ENCODE measurements around the gene CDK2. TPM values are rescaled to one million over a fixed set of nuclear protein-coding genes. Genes with fewer than 3 reads are reported as not detected.
"Not testable (repeated sequence)": the region's sequence is repeated elsewhere in the genome, so short reads cannot be mapped to it uniquely, and the experiment has no call there.

The CDK2 gene
- polyA plus RNA-seq, 1 of the 3 experiments (the other 2 are of a cell fraction): 43.3 TPM

DNA sequence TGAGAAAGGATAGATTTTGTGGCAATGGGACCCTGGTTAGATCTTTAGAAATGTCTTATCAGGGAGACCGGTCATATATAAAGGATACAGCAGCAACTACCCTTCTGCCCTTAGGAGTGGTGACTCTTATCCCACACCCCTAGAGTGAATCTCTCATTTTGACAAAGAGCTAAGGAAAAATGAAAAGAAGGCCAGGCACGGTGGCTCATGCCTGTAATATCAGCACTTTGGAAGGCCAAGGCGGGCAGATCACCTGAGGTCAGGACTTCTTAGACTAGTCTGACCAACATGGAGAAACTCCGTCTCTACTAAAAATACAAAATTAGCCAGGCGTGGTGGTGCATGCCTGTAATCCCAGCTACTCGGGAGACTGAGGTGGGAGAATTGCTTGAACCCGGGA, 19.3 kb downstream of the CDK2 start:
- not testable (repeated sequence) for H3K4me1 ChIP-seq (ENCODE audit: control insufficient read depth in 1 of 2, insufficient read depth in 2 of 2, low read depth in 1 of 2, low read length in 1 of 2); H4K20me1 ChIP-seq (ENCODE audit: insufficient read depth); H3K27ac ChIP-seq (ENCODE audit: low read depth in 2 of 2, low read length in 1 of 2); H3F3A ChIP-seq (replicated peaks; ENCODE audit: insufficient read depth); H3K9me2 ChIP-seq; H3K4me2 ChIP-seq; H3K4me3 ChIP-seq (ENCODE audit: low read depth in 2 of 2, low read length in 1 of 2); H2AFZ ChIP-seq (ENCODE audit: low read depth); H3K27me3 ChIP-seq (ENCODE audit: insufficient read depth); H3K9me3 ChIP-seq; H3K9ac ChIP-seq; DNase-seq
- Histone ChIP-seq H3K79me2 (ENCODE audit: insufficient read depth) (peaks cover 22% of the 10 kb centered on the region; the same call in 1 of the 2 replicates), H3K36me3 (replicated peaks in 1 of 2; ENCODE audit: control insufficient read depth in 1 of 2, insufficient read depth in 2 of 2, low read length in 1 of 2) (peaks cover 27 to 65% of the 10 kb centered on the region in 2 experiments)
- WGBS (ENCODE audit: low lambda C conversion rate): 96% methylated on average over 7 of the region's 7 CpGs
- POLR2A ChIA-PET: interaction anchor here (0.8 kb wide), 1 partner anchor 8 kb away, joined by 3 read pairs; no protein-coding TSS in a partner anchor
- CTCF ChIA-PET: interaction anchor here (0.5 to 7.0 kb wide), 6 partner anchors 9 to 61 kb away, joined by 3 to 50 read pairs (median 4); no protein-coding TSS in a partner anchor

DNA sequence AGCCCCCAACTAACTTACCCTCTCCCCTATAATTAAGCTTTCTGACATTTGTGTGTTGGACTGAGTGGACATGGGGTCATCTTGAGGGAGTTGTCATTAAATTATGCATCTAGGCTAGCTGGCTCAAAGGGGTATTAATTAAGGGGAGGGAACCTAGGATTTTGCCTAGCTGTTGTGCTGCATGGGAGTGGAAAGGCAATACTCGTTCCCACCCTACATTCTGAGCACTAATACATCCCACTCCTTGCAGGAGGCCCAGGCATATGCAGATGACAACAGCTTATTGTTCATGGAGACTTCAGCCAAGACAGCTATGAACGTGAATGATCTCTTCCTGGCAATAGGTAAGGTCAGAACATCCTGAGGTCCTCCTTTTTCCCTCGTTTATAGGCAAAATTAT, 24.5 kb downstream of the CDK2 start:
- Histone ChIP-seq H3K36me3 (replicated peaks in 1 of 2; ENCODE audit: control insufficient read depth in 1 of 2, insufficient read depth in 2 of 2, low read length in 1 of 2) (peaks cover 50 to 52% of the 10 kb centered on the region in 2 experiments), H3K79me2 (ENCODE audit: insufficient read depth) (no peaks in the 10 kb centered on the region), H3K4me3 (ENCODE audit: low read depth in 2 of 2, low read length in 1 of 2) (no peak overlapping the region), H3K4me2 (no peak overlapping the region), H3K9ac (no peak overlapping the region), H2AFZ (ENCODE audit: low read depth) (no peak overlapping the region), H3K9me2 (no peaks in the 10 kb centered on the region), H3K4me1 (ENCODE audit: control insufficient read depth in 1 of 2, insufficient read depth in 2 of 2, low read depth in 1 of 2, low read length in 1 of 2) (no peaks in the 10 kb centered on the region), H4K20me1 (ENCODE audit: insufficient read depth) (no peaks in the 10 kb centered on the region), H3K27me3 (ENCODE audit: insufficient read depth) (no peaks in the 10 kb centered on the region), H3F3A (replicated peaks; ENCODE audit: insufficient read depth) (peaks cover 19% of the 10 kb centered on the region), H3K9me3 (no peaks in the 10 kb centered on the region), H3K27ac (ENCODE audit: low read depth in 2 of 2, low read length in 1 of 2) (no peak overlapping the region)
- DNase-seq: no peak
- POLR2A ChIA-PET: interaction anchor here (1.0 kb wide), 1 partner anchor 30 kb away, joined by 3 read pairs; the partner anchor contains the start of gene IKZF4
- TF ChIP-seq RCOR1 (IDR thresholded peaks at IDR 0.05; ENCODE audit: low read length) (no peak), NRF1 (IDR thresholded peaks at IDR 0.05; ENCODE audit: low read depth, low read length) (no peak), SMC3 (IDR thresholded peaks at IDR 0.05; ENCODE audit: low read depth, low read length) (no peak), RFX5 (IDR thresholded peaks at IDR 0.05; ENCODE audit: low read length) (no peak), EZH2phosphoT487 (IDR thresholded peaks at IDR 0.05; ENCODE audit: borderline replicate concordance, low read depth) (no peak), YY1 (IDR thresholded peaks at IDR 0.05; ENCODE audit: low read depth) (no peak), TCF12 (IDR thresholded peaks at IDR 0.05) (no peak), MEF2A (IDR thresholded peaks at IDR 0.05; ENCODE audit: borderline replicate concordance, low read depth) (no peak), FOXM1 (IDR thresholded peaks at IDR 0.05; ENCODE audit: low read depth) (no peak), POLR2AphosphoS5 (IDR thresholded peaks at IDR 0.05; ENCODE audit: low read depth, low read length) (no peak), ELF1 (IDR thresholded peaks at IDR 0.05) (no peak), JUND (IDR thresholded peaks at IDR 0.05) (no peak), TAF1 (IDR thresholded peaks at IDR 0.05; ENCODE audit: borderline replicate concordance, low read depth, low read length) (no peak), GATA2 (CRISPR knock-in tag; IDR thresholded peaks at IDR 0.05) (no peak), SIN3A (IDR thresholded peaks at IDR 0.05; ENCODE audit: borderline replicate concordance, low read depth, low read length) (no peak)
- TF ChIP-seq, protein P1, sequence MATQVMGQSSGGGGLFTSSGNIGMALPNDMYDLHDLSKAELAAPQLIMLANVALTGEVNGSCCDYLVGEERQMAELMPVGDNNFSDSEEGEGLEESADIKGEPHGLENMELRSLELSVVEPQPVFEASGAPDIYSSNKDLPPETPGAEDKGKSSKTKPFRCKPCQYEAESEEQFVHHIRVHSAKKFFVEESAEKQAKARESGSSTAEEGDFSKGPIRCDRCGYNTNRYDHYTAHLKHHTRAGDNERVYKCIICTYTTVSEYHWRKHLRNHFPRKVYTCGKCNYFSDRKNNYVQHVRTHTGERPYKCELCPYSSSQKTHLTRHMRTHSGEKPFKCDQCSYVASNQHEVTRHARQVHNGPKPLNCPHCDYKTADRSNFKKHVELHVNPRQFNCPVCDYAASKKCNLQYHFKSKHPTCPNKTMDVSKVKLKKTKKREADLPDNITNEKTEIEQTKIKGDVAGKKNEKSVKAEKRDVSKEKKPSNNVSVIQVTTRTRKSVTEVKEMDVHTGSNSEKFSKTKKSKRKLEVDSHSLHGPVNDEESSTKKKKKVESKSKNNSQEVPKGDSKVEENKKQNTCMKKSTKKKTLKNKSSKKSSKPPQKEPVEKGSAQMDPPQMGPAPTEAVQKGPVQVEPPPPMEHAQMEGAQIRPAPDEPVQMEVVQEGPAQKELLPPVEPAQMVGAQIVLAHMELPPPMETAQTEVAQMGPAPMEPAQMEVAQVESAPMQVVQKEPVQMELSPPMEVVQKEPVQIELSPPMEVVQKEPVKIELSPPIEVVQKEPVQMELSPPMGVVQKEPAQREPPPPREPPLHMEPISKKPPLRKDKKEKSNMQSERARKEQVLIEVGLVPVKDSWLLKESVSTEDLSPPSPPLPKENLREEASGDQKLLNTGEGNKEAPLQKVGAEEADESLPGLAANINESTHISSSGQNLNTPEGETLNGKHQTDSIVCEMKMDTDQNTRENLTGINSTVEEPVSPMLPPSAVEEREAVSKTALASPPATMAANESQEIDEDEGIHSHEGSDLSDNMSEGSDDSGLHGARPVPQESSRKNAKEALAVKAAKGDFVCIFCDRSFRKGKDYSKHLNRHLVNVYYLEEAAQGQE (IDR thresholded peaks at IDR 0.05; ENCODE audit: low read depth, low read length): no peak
- TF ChIP-seq, protein P2, sequence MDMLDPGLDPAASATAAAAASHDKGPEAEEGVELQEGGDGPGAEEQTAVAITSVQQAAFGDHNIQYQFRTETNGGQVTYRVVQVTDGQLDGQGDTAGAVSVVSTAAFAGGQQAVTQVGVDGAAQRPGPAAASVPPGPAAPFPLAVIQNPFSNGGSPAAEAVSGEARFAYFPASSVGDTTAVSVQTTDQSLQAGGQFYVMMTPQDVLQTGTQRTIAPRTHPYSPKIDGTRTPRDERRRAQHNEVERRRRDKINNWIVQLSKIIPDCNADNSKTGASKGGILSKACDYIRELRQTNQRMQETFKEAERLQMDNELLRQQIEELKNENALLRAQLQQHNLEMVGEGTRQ (IDR thresholded peaks at IDR 0.05; ENCODE audit: borderline replicate concordance, low read depth, low read length): no peak
- TF ChIP-seq, protein P3, sequence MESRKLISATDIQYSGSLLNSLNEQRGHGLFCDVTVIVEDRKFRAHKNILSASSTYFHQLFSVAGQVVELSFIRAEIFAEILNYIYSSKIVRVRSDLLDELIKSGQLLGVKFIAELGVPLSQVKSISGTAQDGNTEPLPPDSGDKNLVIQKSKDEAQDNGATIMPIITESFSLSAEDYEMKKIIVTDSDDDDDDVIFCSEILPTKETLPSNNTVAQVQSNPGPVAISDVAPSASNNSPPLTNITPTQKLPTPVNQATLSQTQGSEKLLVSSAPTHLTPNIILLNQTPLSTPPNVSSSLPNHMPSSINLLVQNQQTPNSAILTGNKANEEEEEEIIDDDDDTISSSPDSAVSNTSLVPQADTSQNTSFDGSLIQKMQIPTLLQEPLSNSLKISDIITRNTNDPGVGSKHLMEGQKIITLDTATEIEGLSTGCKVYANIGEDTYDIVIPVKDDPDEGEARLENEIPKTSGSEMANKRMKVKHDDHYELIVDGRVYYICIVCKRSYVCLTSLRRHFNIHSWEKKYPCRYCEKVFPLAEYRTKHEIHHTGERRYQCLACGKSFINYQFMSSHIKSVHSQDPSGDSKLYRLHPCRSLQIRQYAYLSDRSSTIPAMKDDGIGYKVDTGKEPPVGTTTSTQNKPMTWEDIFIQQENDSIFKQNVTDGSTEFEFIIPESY (IDR thresholded peaks at IDR 0.05; ENCODE audit: borderline replicate concordance, low read depth): no peak
- WGBS (ENCODE audit: low lambda C conversion rate): 79% methylated on average over 2 of the region's 3 CpGs
- CTCF ChIA-PET: interaction anchor here (0.6 to 10.8 kb wide), 2 partner anchors 33 to 113 kb away, joined by 3 to 183 read pairs; partner anchors contain the start of genes IKZF4 and PA2G4
